HepG2 (cell line): ENCODE data around the gene DARS2. TPM values are rescaled to one million over a fixed set of nuclear protein-coding genes. Genes with fewer than 3 reads are reported as not detected.

Experiments used
- BRCA1 ChIP-seq: sonication (generic); formaldehyde crosslinking; IDR thresholded peaks from 2 replicates; pipeline ENCODE4 v1.4.0; 2020; ENCODE audit warnings: missing genetic modification reagents
- CHCHD3 ChIP-seq: sonication (generic); formaldehyde crosslinking; IDR thresholded peaks from 2 replicates; pipeline ENCODE4 v1.8.0; 2022; ENCODE audit warnings: mild to moderate bottlenecking, missing genetic modification reagents, moderate library complexity
- HDAC1 ChIP-seq: sonication (generic); formaldehyde crosslinking; IDR thresholded peaks from 2 replicates; pipeline ENCODE4 v1.5.1; 2020; ENCODE audit warnings: mild to moderate bottlenecking, missing genetic modification reagents
- HIVEP1 ChIP-seq: sonication (generic); formaldehyde crosslinking; IDR thresholded peaks from 2 replicates; pipeline ENCODE4 v1.4.0; 2020; ENCODE audit warnings: mild to moderate bottlenecking, missing genetic modification reagents
- MED8 ChIP-seq: sonication (generic); formaldehyde crosslinking; IDR thresholded peaks from 2 replicates; pipeline ENCODE4 v1.8.1; 2023; ENCODE audit warnings: mild to moderate bottlenecking, missing genetic modification reagents; ENCODE audit not compliant: insufficient replicate concordance
- SIN3A ChIP-seq: IDR thresholded peaks from 2 replicates; pipeline ENCODE4 v1.6.1; 2011; ENCODE audit warnings: low read depth, mild to moderate bottlenecking, control low read depth, low read length, borderline replicate concordance
- STAG1 ChIP-seq: sonication (generic); formaldehyde crosslinking; IDR thresholded peaks from 2 replicates; pipeline ENCODE4 v1.4.0; 2020; ENCODE audit warnings: missing genetic modification reagents
- YEATS2 ChIP-seq: sonication (generic); formaldehyde crosslinking; IDR thresholded peaks from 2 replicates; pipeline ENCODE4 v1.4.0; 2020; ENCODE audit warnings: missing genetic modification reagents, borderline replicate concordance
- ZBTB8A ChIP-seq: sonication (generic); formaldehyde crosslinking; IDR thresholded peaks from 2 replicates; pipeline ENCODE4 v1.4.0; 2020; ENCODE audit warnings: mild to moderate bottlenecking, low read depth, missing genetic modification reagents, borderline replicate concordance
- ZFP82 ChIP-seq: sonication (generic); formaldehyde crosslinking; IDR thresholded peaks from 2 replicates; pipeline ENCODE4 v1.5.1; 2020; ENCODE audit warnings: mild to moderate bottlenecking, missing genetic modification reagents, borderline replicate concordance
- ZNF512B ChIP-seq: sonication (generic); formaldehyde crosslinking; IDR thresholded peaks from 2 replicates; pipeline ENCODE4 v1.5.1; 2020; ENCODE audit warnings: missing genetic modification reagents, mild to moderate bottlenecking, borderline replicate concordance
- ZNF605 ChIP-seq: sonication (generic); formaldehyde crosslinking; IDR thresholded peaks from 2 replicates; pipeline ENCODE4 v1.8.0; 2022; ENCODE audit warnings: mild to moderate bottlenecking, missing genetic modification reagents
- ZNF790 ChIP-seq: sonication (generic); formaldehyde crosslinking; IDR thresholded peaks from 2 replicates; pipeline ENCODE4 v1.8.0; 2022; ENCODE audit warnings: missing genetic modification reagents, mild to moderate bottlenecking, borderline replicate concordance
- polyA plus RNA-seq, 8 experiments: library from polyadenylated mRNA; depleted of rRNA in 3 of 8; stranded (reverse) in 7 of 8; unstranded in 1 of 8; fragments of >200 nt; fragmentation: Illumina TruSeq in 4 of 8; extraction: Trizol in 4 of 8; gene quantifications; 2 replicates each; pipeline versions ENCODE4 v1.2.1 to v1.2.3, GENCODE V29; 2011 to 2016; ENCODE audit warnings: low read depth in 4 of 8, missing spikeins in 1 of 8, mixed read lengths in 1 of 8; ENCODE audit not compliant: insufficient read depth in 1 of 8
- total RNA-seq, 5 experiments: library from RNA; depleted of rRNA; stranded (reverse); fragments of >200 nt; fragmentation: Illumina TruSeq; extraction: Trizol; gene quantifications; 2 replicates each; pipeline ENCODE4 v1.2.3, GENCODE V29; 2016; ENCODE audit warnings: low read depth in 1 of 5
- TF ChIP-seq, protein P1 (sequence below): sonication (generic); formaldehyde crosslinking; IDR thresholded peaks from 2 replicates; pipeline ENCODE4 v1.8.1; 2023; ENCODE audit warnings: mild to moderate bottlenecking, missing genetic modification reagents
- TF ChIP-seq, protein P2 (sequence below): IDR thresholded peaks from 2 replicates; pipeline ENCODE4 v1.6.1; 2012; ENCODE audit warnings: low read depth, low read length, improper control_type of control experiment
- TF ChIP-seq, protein P3 (sequence below), 2 experiments: sonication (generic) in 1 of 2; formaldehyde crosslinking in 1 of 2; IDR thresholded peaks; 2 replicates each; pipeline versions ENCODE4 v1.6.1 to v1.9.0; 2014 to 2022; ENCODE audit warnings: antibody characterized with exemption in 1 of 2, borderline replicate concordance in 1 of 2, inconsistent platforms in 1 of 2, low read depth in 1 of 2, missing genetic modification reagents in 1 of 2

The DARS2 gene
- total and polyA plus RNA-seq, 2 of the 13 experiments (the other 11 are each of a cell fraction or from before 2014, with no cell fraction given), result 17.6 to 27.7 TPM

DNA sequence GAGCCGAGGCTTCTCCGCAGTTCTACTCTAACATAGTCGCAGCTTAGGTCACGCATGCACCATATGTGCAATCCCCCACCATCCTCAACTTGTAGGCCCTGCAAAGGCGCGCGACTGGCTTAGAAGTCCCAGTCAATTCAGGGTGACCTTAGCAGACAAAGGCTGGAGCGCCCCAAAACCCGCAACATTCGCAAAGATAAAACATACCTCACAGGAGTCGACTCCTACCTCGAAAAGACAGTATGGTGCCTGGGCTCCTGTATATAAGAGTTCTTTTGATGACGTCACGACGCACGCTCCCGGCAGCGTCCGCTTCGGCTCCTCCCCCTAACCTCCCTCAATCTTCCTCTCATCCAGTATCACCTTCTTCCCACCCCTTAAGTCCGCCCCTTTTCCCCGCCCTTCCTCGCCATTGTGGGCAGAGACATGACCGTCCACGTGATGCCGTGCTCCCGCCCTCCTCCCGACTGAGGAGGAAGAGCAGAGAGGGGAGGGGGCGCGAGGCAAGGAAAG lies 43.3 kb downstream of the DARS2 start, which contains the start of gene GAS5 (continued):
- TF ChIP-seq, protein P1, sequence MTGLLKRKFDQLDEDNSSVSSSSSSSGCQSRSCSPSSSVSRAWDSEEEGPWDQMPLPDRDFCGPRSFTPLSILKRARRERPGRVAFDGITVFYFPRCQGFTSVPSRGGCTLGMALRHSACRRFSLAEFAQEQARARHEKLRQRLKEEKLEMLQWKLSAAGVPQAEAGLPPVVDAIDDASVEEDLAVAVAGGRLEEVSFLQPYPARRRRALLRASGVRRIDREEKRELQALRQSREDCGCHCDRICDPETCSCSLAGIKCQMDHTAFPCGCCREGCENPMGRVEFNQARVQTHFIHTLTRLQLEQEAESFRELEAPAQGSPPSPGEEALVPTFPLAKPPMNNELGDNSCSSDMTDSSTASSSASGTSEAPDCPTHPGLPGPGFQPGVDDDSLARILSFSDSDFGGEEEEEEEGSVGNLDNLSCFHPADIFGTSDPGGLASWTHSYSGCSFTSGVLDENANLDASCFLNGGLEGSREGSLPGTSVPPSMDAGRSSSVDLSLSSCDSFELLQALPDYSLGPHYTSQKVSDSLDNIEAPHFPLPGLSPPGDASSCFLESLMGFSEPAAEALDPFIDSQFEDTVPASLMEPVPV (CRISPR knock-in tag), result 0 out of 2 replicates have a peak, but pooled peaks have one; percentile 13
- TF ChIP-seq SIN3A (peak; percentile 85; the same call in 1 of the 2 replicates), ZFP82 (CRISPR knock-in tag) (0 out of 2 replicates have a peak, but pooled peaks have one; percentile 5), YEATS2 (peak; percentile 98), HDAC1 (CRISPR knock-in tag) (peak; percentile 78), MED8 (no peak), BRCA1 (0 out of 2 replicates have a peak, but pooled peaks have one; percentile 31), HIVEP1 (CRISPR knock-in tag) (no peak), ZNF790 (CRISPR knock-in tag) (no peak), CHCHD3 (no peak), ZBTB8A (CRISPR knock-in tag) (peak; percentile 63; the same call in 1 of the 2 replicates), ZNF605 (CRISPR knock-in tag) (peak; percentile 83; the same call in 1 of the 2 replicates), ZNF512B (CRISPR knock-in tag) (0 out of 2 replicates have a peak, but pooled peaks have one; percentile 18), STAG1 (CRISPR knock-in tag) (no peak)
- TF ChIP-seq, protein P2, sequence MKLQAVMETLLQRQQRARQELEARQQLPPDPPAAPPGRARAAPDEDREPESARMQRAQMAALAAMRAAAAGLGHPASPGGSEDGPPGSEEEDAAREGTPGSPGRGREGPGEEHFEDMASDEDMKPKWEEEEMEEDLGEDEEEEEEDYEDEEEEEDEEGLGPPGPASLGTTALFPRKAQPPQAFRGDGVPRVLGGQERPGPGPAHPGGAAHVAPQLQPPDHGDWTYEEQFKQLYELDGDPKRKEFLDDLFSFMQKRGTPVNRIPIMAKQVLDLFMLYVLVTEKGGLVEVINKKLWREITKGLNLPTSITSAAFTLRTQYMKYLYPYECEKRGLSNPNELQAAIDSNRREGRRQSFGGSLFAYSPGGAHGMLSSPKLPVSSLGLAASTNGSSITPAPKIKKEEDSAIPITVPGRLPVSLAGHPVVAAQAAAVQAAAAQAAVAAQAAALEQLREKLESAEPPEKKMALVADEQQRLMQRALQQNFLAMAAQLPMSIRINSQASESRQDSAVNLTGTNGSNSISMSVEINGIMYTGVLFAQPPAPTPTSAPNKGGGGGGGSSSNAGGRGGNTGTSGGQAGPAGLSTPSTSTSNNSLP, result peak; percentile 28; the same call in 1 of the 2 replicates
- TF ChIP-seq, protein P3, sequence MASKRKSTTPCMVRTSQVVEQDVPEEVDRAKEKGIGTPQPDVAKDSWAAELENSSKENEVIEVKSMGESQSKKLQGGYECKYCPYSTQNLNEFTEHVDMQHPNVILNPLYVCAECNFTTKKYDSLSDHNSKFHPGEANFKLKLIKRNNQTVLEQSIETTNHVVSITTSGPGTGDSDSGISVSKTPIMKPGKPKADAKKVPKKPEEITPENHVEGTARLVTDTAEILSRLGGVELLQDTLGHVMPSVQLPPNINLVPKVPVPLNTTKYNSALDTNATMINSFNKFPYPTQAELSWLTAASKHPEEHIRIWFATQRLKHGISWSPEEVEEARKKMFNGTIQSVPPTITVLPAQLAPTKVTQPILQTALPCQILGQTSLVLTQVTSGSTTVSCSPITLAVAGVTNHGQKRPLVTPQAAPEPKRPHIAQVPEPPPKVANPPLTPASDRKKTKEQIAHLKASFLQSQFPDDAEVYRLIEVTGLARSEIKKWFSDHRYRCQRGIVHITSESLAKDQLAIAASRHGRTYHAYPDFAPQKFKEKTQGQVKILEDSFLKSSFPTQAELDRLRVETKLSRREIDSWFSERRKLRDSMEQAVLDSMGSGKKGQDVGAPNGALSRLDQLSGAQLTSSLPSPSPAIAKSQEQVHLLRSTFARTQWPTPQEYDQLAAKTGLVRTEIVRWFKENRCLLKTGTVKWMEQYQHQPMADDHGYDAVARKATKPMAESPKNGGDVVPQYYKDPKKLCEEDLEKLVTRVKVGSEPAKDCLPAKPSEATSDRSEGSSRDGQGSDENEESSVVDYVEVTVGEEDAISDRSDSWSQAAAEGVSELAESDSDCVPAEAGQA (IDR thresholded peaks at IDR 0.05; ENCODE audit: low read depth), result no peak
- TF ChIP-seq, protein P3 (CRISPR knock-in tag; IDR thresholded peaks at IDR 0.05; ENCODE audit: borderline replicate concordance), result no peak
